GM19023 (cell line): ENCODE measurements around the gene PHF2.

Source experiments
- ATAC-seq: cut with Tn5 transposase; IDR thresholded peaks from one replicate; pipeline ENCODE4 v1.9.1; 2021; ENCODE audit warnings: mild to moderate bottlenecking, moderate library complexity; ENCODE audit not compliant: unreplicated experiment

PHF2 gene

GRCh38 chr9:93567271-93567959 is 9.0 kb upstream of the PHF2 start:
- no peak for ATAC-seq

- no peak for ATAC-seq
These were observed 8.2 kb upstream of the PHF2 start for GRCh38 chr9:93568169-93568568.

GRCh38 chr9:93569621-93570174 is 6.7 kb upstream of the PHF2 start:
- ATAC-seq, result no peak

- ATAC-seq, result no peak
These were observed 4.2 kb upstream of the PHF2 start for GRCh38 chr9:93572221-93572620.

GRCh38 chr9:93572636-93573515 is 3.5 kb upstream of the PHF2 start:
- no peak for ATAC-seq

GRCh38 chr9:93573516-93573828 is 2.9 kb upstream of the PHF2 start:
- ATAC-seq, result no peak

GRCh38 chr9:93574091-93574899 is 2.1 kb upstream of the PHF2 start:
- ATAC-seq, result no peak

- ATAC-seq, result no peak
These were observed 1.2 kb upstream of the PHF2 start for GRCh38 chr9:93574900-93575795.

GRCh38 chr9:93575796-93576257 is 557 bp upstream of the PHF2 start:
- ATAC-seq, result peak; percentile 44

GRCh38 chr9:93577078-93577974 is 942 bp downstream of the PHF2 start:
- ATAC-seq, result peak; percentile 12

- no peak for ATAC-seq
These were observed 1.7 kb downstream of the PHF2 start for GRCh38 chr9:93577975-93578682.

GRCh38 chr9:93578844-93579243 is 2.5 kb downstream of the PHF2 start:
- no peak for ATAC-seq

GRCh38 chr9:93579711-93580516 is 3.5 kb downstream of the PHF2 start:
- ATAC-seq, result no peak

GRCh38 chr9:93580654-93581380 is 4.4 kb downstream of the PHF2 start:
- ATAC-seq, result no peak

- no peak for ATAC-seq
These were observed 5.7 kb downstream of the PHF2 start for GRCh38 chr9:93582115-93582514.

- no peak for ATAC-seq
These were observed 6.2 kb downstream of the PHF2 start for GRCh38 chr9:93582550-93582949.

GRCh38 chr9:93585259-93585658 is 8.9 kb downstream of the PHF2 start:
- no peak for ATAC-seq
